Endothelial cell of umbilical vein (primary cell): ENCODE results near the gene SAMD9L.

Source experiments
- EZH2 ChIP-seq: IDR thresholded peaks from 2 replicates; pipeline ENCODE4 v1.6.1; 2012; ENCODE audit warnings: borderline replicate concordance, low read depth, mild to moderate bottlenecking, moderate library complexity, low read length, inconsistent platforms; ENCODE audit not compliant: severe bottlenecking
- FOS ChIP-seq: IDR thresholded peaks from 2 replicates; pipeline ENCODE4 v1.6.1; 2011; ENCODE audit warnings: mild to moderate bottlenecking, low read length, moderate library complexity, borderline replicate concordance; ENCODE audit not compliant: insufficient read depth
- MYC ChIP-seq: IDR thresholded peaks from one replicate; pipeline ENCODE4 v1.6.1; 2011; ENCODE audit warnings: mild to moderate bottlenecking, low read depth, low read length
- POLR2A ChIP-seq: IDR thresholded peaks from 2 replicates; pipeline ENCODE4 v1.6.1; 2012; ENCODE audit warnings: low read depth, mild to moderate bottlenecking, control low read depth, low read length
- TF ChIP-seq, protein P1 (sequence below), 2 donors: IDR thresholded peaks; 1 replicate in 1 of 2; 2 replicates in 1 of 2; pipeline ENCODE4 v1.5.1; 2011; ENCODE audit warnings: low read length in 2 of 2, mild to moderate bottlenecking in 2 of 2, moderate library complexity in 2 of 2, control low read depth in 1 of 2, inconsistent platforms in 1 of 2, low read depth in 1 of 2; ENCODE audit not compliant: insufficient read depth in 1 of 2; ENCODE audit errors: extremely low read depth in 1 of 2
- TF ChIP-seq, protein P2 (sequence below): IDR thresholded peaks from 2 replicates; pipeline ENCODE4 v1.6.1; 2011; ENCODE audit not compliant: insufficient read depth, insufficient read length

DNA sequence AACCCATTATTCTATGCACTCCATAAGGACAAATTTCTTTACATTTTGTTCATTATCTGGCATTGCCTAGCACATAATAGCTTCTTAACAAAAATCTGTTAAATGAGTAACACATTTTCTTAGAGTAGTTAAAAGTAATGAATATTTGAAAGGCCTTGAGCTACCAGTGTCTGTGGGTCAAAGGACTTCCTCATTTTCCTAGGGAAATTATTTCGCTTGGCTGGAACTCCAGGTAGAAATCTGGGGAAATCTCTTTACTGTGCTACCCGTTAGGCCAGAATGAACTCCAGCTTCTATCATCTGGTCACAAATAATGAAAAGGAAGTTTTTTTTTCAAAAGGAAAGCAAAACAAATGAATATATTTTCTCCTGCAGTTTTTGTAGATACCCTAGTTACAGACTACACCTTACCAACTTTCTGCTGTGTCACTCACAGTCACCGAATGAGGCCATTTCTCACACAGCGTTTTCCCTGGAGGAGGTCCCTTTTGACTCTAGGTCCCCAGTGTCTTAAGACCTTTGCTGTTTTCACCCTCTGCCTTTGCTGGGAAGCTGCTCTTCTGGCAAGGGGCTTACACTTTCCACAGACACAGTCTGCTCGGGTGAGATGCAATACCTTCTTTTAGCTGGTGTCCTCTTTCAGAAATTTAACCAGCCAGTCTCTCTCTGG, 1.6 kb downstream of the SAMD9L start:
- TF ChIP-seq POLR2A (no peak), EZH2 (no peak), MYC (no peak), FOS (no peak)
- TF ChIP-seq, protein P1, sequence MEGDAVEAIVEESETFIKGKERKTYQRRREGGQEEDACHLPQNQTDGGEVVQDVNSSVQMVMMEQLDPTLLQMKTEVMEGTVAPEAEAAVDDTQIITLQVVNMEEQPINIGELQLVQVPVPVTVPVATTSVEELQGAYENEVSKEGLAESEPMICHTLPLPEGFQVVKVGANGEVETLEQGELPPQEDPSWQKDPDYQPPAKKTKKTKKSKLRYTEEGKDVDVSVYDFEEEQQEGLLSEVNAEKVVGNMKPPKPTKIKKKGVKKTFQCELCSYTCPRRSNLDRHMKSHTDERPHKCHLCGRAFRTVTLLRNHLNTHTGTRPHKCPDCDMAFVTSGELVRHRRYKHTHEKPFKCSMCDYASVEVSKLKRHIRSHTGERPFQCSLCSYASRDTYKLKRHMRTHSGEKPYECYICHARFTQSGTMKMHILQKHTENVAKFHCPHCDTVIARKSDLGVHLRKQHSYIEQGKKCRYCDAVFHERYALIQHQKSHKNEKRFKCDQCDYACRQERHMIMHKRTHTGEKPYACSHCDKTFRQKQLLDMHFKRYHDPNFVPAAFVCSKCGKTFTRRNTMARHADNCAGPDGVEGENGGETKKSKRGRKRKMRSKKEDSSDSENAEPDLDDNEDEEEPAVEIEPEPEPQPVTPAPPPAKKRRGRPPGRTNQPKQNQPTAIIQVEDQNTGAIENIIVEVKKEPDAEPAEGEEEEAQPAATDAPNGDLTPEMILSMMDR (IDR thresholded peaks at IDR 0.05; ENCODE audit: extremely low read depth in 1 of 2, insufficient read depth in 1 of 2, low read depth in 1 of 2, low read length in 2 of 2), result no peak
- TF ChIP-seq, protein P2, sequence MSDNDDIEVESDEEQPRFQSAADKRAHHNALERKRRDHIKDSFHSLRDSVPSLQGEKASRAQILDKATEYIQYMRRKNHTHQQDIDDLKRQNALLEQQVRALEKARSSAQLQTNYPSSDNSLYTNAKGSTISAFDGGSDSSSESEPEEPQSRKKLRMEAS, result no peak
